Measurements from ENCODE around the gene OTOP3.

The OTOP3 gene

GRCh38 chr17:74941128-74941725, 5.5 kb downstream of the OTOP3 start:
- H3K4me3 ChIP-seq (ENCODE audit: control insufficient read depth, low read depth, low read length): no peak overlapping the region
- no peak for DNase-seq (ENCODE audit: low read depth)
- no peak for TF ChIP-seq CTCF (IDR thresholded peaks at IDR 0.05; ENCODE audit: control insufficient read depth, insufficient read depth, low read depth, low read length, missing control alignments)

GRCh38 chr17:74943808-74944522, 8.3 kb downstream of the OTOP3 start:
- DNase-seq (ENCODE audit: low read depth): no peak
- TF ChIP-seq CTCF (IDR thresholded peaks at IDR 0.05; ENCODE audit: control insufficient read depth, insufficient read depth, low read depth, low read length, missing control alignments): no peak
- no peak overlapping the region for H3K4me3 ChIP-seq (ENCODE audit: control insufficient read depth, low read depth, low read length)

DNA sequence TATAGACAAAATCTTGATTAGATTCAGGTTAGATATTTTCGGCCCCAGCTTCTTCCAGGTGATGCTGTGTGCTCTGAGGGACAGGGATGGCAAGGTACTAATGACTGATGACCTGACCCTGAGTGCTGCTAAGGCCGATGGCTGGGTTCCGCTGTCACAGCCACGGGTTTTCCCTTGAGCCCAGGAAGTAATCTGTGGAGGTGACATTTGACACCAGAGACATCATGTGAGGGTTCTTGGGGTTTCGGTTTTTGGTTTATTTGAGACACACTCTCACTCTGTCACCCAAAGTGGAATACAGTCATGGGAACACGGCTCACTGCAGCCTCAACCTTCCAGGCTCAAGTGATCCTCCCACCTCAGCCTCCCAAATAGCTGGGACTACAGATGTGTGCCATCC, 9.8 kb downstream of the OTOP3 start:
- DNase-seq (ENCODE audit: low read depth): no peak
- TF ChIP-seq CTCF (IDR thresholded peaks at IDR 0.05; ENCODE audit: control insufficient read depth, insufficient read depth, low read depth, low read length, missing control alignments): no peak
- H3K4me3 ChIP-seq (ENCODE audit: control insufficient read depth, low read depth, low read length): no peak overlapping the region

DNA sequence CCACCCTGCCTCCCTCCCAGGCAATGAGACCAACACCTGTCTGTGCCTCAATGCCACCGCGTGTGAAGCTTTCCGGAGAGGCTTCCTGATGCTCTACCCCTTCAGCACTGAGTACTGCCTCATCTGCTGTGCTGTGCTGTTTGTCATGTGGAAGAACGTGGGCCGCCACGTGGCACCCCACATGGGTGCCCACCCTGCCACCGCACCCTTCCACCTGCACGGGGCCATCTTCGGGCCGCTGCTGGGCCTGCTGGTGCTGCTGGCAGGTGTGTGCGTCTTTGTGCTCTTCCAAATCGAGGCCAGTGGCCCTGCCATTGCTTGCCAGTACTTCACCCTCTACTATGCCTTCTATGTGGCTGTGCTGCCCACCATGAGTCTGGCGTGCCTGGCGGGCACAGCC, 10.9 kb downstream of the OTOP3 start:
- no peak overlapping the region for H3K4me3 ChIP-seq (ENCODE audit: control insufficient read depth, low read depth, low read length)
- no peak for DNase-seq (ENCODE audit: low read depth)
- TF ChIP-seq CTCF (IDR thresholded peaks at IDR 0.05; ENCODE audit: control insufficient read depth, insufficient read depth, low read depth, low read length, missing control alignments): no peak

DNA sequence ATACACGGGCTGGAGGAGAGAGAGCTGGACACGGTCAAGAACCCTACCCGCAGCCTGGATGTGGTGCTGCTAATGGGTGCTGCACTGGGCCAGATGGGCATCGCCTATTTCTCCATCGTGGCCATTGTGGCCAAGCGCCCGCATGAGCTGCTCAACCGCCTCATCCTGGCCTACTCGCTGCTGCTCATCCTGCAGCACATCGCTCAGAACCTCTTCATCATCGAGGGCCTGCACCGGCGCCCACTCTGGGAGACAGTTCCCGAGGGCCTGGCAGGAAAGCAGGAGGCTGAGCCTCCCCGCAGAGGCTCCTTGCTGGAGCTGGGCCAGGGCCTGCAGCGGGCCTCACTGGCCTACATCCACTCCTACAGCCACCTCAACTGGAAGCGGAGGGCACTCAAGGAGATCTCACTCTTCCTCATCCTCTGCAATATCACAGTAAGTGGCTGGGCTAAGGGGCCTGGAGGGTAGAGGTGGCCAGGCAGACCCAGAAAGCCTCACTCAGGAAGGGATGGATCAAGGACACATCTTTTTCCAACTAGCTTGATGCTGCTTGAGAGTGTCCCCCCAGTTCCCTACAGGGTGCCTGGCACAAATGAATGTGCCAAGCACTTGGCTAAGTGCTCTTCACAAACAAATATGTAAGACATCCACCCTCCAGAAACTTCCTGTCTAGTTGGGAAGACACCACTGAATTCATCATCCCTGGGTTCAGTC, 11.5 kb downstream of the OTOP3 start:
- no peak overlapping the region for H3K4me3 ChIP-seq (ENCODE audit: control insufficient read depth, low read depth, low read length)
- DNase-seq (ENCODE audit: low read depth): no peak
- no peak for TF ChIP-seq CTCF (IDR thresholded peaks at IDR 0.05; ENCODE audit: control insufficient read depth, insufficient read depth, low read depth, low read length, missing control alignments)

- TF ChIP-seq CTCF (IDR thresholded peaks at IDR 0.05; ENCODE audit: control insufficient read depth, insufficient read depth, low read depth, low read length, missing control alignments): no peak
- no peak overlapping the region for H3K4me3 ChIP-seq (ENCODE audit: control insufficient read depth, low read depth, low read length)
- no peak for DNase-seq (ENCODE audit: low read depth)
Observed at GRCh38 chr17:74949455-74950115, 13.9 kb downstream of the OTOP3 start.
